DND-41 (cell line): ENCODE measurements around the gene ZNF726.

Source experiments
- ATAC-seq: fragments of 200-7000 bp; cut with Tn5 transposase; 3 replicates; pipeline ENCODE4 v1.9.1; 2021; ENCODE audit warnings: low read depth; ENCODE audit not compliant: insufficient read depth
- DNase-seq: peaks from one replicate; pipeline ENCODE4 v3.0.0-alpha.2; 2020
- H2AFZ ChIP-seq: 2 replicates; pipeline ENCODE4 v1.6.0; 2012; ENCODE audit warnings: low read depth, low read length
- H3K27ac ChIP-seq: 2 replicates; pipeline ENCODE4 v1.5.1; 2012; ENCODE audit warnings: low read length, inconsistent platforms
- H3K27me3 ChIP-seq: fragments of 200-600 bp; sonication (generic); 2 replicates; pipeline ENCODE4 v1.6.0; 2012; ENCODE audit warnings: low read length, mild to moderate bottlenecking, inconsistent platforms; ENCODE audit not compliant: insufficient read depth, poor library complexity
- H3K36me3 ChIP-seq: 2 replicates; pipeline ENCODE4 v1.5.1; 2012; ENCODE audit warnings: low read length, inconsistent platforms; ENCODE audit not compliant: insufficient read depth
- H3K4me1 ChIP-seq: 2 replicates; pipeline ENCODE4 v1.5.1; 2012; ENCODE audit warnings: mild to moderate bottlenecking, low read length; ENCODE audit not compliant: insufficient read depth
- H3K4me2 ChIP-seq: 2 replicates; pipeline ENCODE4 v1.6.0; 2012; ENCODE audit warnings: mild to moderate bottlenecking, moderate library complexity, low read length, inconsistent platforms; ENCODE audit not compliant: insufficient read depth
- H3K4me3 ChIP-seq, 2 experiments: fragments of 200-600 bp in 1 of 2; shearing (Covaris generic) in 1 of 2; 2 replicates each; pipeline ENCODE4 v1.5.1; 2012 to 2016; ENCODE audit warnings: inconsistent platforms in 2 of 2, low read length in 2 of 2, mild to moderate bottlenecking in 2 of 2, low read depth in 1 of 2, moderate library complexity in 1 of 2
- H3K79me2 ChIP-seq: 2 replicates; pipeline ENCODE4 v1.6.0; 2012; ENCODE audit warnings: low read length, inconsistent platforms; ENCODE audit not compliant: insufficient read depth
- H3K9ac ChIP-seq: 2 replicates; pipeline ENCODE4 v1.6.0; 2012; ENCODE audit warnings: low read depth, mild to moderate bottlenecking, inconsistent platforms, low read length, moderate library complexity
- H3K9me3 ChIP-seq: 2 replicates; pipeline ENCODE4 v1.5.1; 2012; ENCODE audit warnings: low read length, moderate library complexity, mild to moderate bottlenecking, inconsistent platforms; ENCODE audit not compliant: insufficient read depth, severe bottlenecking
- H4K20me1 ChIP-seq: 2 replicates; pipeline ENCODE4 v1.6.0; 2012; ENCODE audit warnings: low read length; ENCODE audit not compliant: insufficient read depth
- CTCF ChIP-seq: IDR thresholded peaks from 2 replicates; pipeline ENCODE4 v1.5.1; 2012; ENCODE audit warnings: borderline replicate concordance, low read length, moderate library complexity, mild to moderate bottlenecking; ENCODE audit not compliant: poor library complexity, severe bottlenecking; ENCODE audit errors: extremely low read depth
- EZH2 ChIP-seq: IDR thresholded peaks from 3 replicates; pipeline ENCODE4 v1.6.1; 2012; ENCODE audit warnings: borderline replicate concordance, low read depth, mild to moderate bottlenecking, moderate library complexity, low read length, inconsistent platforms; ENCODE audit not compliant: severe bottlenecking

Gene ZNF726

GRCh38 chr19:23978068-23978467 is 63.4 kb downstream of the ZNF726 start:
- Histone ChIP-seq H3K36me3 (no peaks in the 10 kb centered on the region), H2AFZ (no peak overlapping the region), H3K4me2 (no peak overlapping the region), H3K4me3 (no peak overlapping the region), H3K79me2 (no peaks in the 10 kb centered on the region), H3K27me3 (no peaks in the 10 kb centered on the region), H3K4me1 (no peaks in the 10 kb centered on the region), H3K9me3 (no peaks in the 10 kb centered on the region), H3K9ac (no peak overlapping the region), H3K27ac (no peak overlapping the region), H4K20me1 (no peaks in the 10 kb centered on the region)
- DNase-seq (no peak), ATAC-seq (no peak)
- TF ChIP-seq CTCF (no peak), EZH2 (no peak)

- Histone ChIP-seq H3K27ac (no peak overlapping the region), H4K20me1 (no peaks in the 10 kb centered on the region), H3K9me3 (no peaks in the 10 kb centered on the region), H2AFZ (no peak overlapping the region), H3K79me2 (no peaks in the 10 kb centered on the region), H3K4me1 (no peaks in the 10 kb centered on the region), H3K4me2 (no peak overlapping the region), H3K4me3 (no peak overlapping the region), H3K36me3 (no peaks in the 10 kb centered on the region), H3K9ac (no peak overlapping the region), H3K27me3 (no peaks in the 10 kb centered on the region)
- TF ChIP-seq EZH2 = no peak
- DNase-seq (no peak), ATAC-seq (no peak)
Measured at GRCh38 chr19:23980805-23981204, 66.1 kb downstream of the ZNF726 start.

DNA sequence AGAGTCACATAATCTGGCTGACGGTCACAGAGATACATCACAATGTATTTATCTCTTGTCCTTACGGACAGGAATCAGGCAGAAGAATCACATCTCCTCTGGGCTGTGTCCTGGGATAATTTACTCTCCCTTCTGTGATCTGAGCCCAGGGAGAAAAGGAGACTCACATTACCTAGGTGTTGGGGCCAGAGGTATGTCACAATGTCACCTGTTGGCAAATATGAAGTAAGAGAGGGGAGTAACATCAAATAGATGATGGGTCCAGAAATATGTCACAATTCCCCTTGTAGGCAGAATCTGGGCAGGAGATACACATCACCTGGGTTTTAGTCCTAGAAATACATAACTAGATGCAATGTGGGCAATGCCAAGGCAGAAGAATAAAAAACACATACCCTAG is 67.2 kb downstream of the ZNF726 start:
- Histone ChIP-seq H3K4me1 (no peaks in the 10 kb centered on the region), H3K79me2 (no peaks in the 10 kb centered on the region), H3K4me3 (no peak overlapping the region), H3K36me3 (no peaks in the 10 kb centered on the region), H3K9ac (no peak overlapping the region), H4K20me1 (no peaks in the 10 kb centered on the region), H3K4me2 (no peak overlapping the region), H3K27ac (no peak overlapping the region), H3K27me3 (no peaks in the 10 kb centered on the region), H3K9me3 (no peaks in the 10 kb centered on the region), H2AFZ (no peak overlapping the region)
- no peak for DNase-seq
- no peak for ATAC-seq
- TF ChIP-seq CTCF (no peak), EZH2 (no peak)

DNA sequence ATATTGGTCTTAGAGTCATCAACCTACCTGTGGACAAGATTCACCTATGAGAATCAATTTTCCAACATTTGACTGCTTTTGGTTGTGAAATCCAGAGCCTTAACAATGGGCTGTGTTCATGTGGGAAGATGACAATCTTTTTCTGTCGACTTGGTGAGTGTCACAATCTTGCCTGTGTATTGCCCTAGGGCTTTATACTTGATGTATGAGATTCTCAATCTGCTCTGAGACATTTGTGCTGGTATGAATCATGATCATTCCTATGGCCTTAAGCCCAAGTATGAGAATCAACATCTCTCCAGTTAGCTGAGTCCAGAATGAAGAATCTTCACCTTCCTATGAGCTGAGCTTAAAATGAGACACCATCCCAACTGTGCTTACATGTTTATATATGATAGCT is 68.7 kb downstream of the ZNF726 start:
- Histone ChIP-seq H3K4me2 (no peak overlapping the region), H3K27me3 (no peaks in the 10 kb centered on the region), H3K4me3 (no peak overlapping the region), H3K9ac (no peak overlapping the region), H3K36me3 (no peaks in the 10 kb centered on the region), H3K9me3 (no peaks in the 10 kb centered on the region), H2AFZ (no peak overlapping the region), H4K20me1 (no peaks in the 10 kb centered on the region), H3K79me2 (no peaks in the 10 kb centered on the region), H3K4me1 (no peaks in the 10 kb centered on the region), H3K27ac (no peak overlapping the region)
- no peak for TF ChIP-seq EZH2
- TF ChIP-seq CTCF = no peak
- ATAC-seq (no peak), DNase-seq (no peak)
